Smooth muscle cell (in vitro differentiated cells): Measurements from ENCODE around the gene AIFM3. TPM values are rescaled to one million over a fixed set of nuclear protein-coding genes. Genes with fewer than 3 reads are reported as not detected.
A peak's percentile ranks its signal among the peaks of the same experiment; 100 is the strongest.

ENCODE experiments used
- DNase-seq: peaks from one replicate; lab custom pipeline; 2025; ENCODE audit not compliant: unreplicated experiment; lab: John Stamatoyannopoulos, UW
- H2AFZ ChIP-seq: fragments of 200-600 bp; sonication (generic); 2 replicates; pipeline ENCODE4 v1.6.0; 2016; ENCODE audit warnings: antibody characterized with exemption, low read depth, mild to moderate bottlenecking
- H3F3A ChIP-seq: fragments of 200-600 bp; sonication (generic); 2 replicates; pipeline ENCODE4 v1.6.0; 2017; ENCODE audit warnings: antibody characterized with exemption, low read depth
- H3K27ac ChIP-seq: fragments of 200-600 bp; sonication (generic); 2 replicates; pipeline ENCODE4 v1.5.1; 2016; ENCODE audit warnings: low read depth, mild to moderate bottlenecking
- H3K27me3 ChIP-seq: fragments of 200-600 bp; sonication (generic); 2 replicates; pipeline ENCODE4 v1.6.1; 2016; ENCODE audit warnings: low read depth, mild to moderate bottlenecking
- H3K36me3 ChIP-seq: fragments of 200-600 bp; sonication (generic); 2 replicates; pipeline ENCODE4 v1.5.1; 2016; ENCODE audit warnings: low read depth
- H3K4me1 ChIP-seq: fragments of 200-600 bp; sonication (generic); 2 replicates; pipeline ENCODE4 v1.5.1; 2016; ENCODE audit warnings: low read depth
- H3K4me2 ChIP-seq: fragments of 200-600 bp; sonication (generic); 2 replicates; pipeline ENCODE4 v1.6.0; 2016; ENCODE audit warnings: mild to moderate bottlenecking
- H3K4me3 ChIP-seq: fragments of 200-600 bp; sonication (generic); 2 replicates; pipeline ENCODE4 v1.5.1; 2016; ENCODE audit warnings: mild to moderate bottlenecking
- H3K79me2 ChIP-seq: fragments of 200-600 bp; sonication (generic); 2 replicates; pipeline ENCODE4 v1.6.0; 2016; ENCODE audit warnings: low read depth, mild to moderate bottlenecking
- H3K9ac ChIP-seq: fragments of 200-600 bp; sonication (generic); 2 replicates; pipeline ENCODE4 v1.6.0; 2016; ENCODE audit warnings: low read depth
- H3K9me3 ChIP-seq: fragments of 200-600 bp; sonication (generic); replicated peaks from 2 replicates; pipeline ENCODE4 v1.5.1; 2016; ENCODE audit warnings: low read depth
- H4K20me1 ChIP-seq: fragments of 200-600 bp; sonication (generic); 2 replicates; pipeline ENCODE4 v1.6.0; 2016; ENCODE audit warnings: low read depth
- CTCF ChIP-seq: fragments of 200-600 bp; sonication (generic); IDR thresholded peaks from 2 replicates; pipeline ENCODE4 v1.5.1; 2017; ENCODE audit warnings: borderline replicate concordance, mild to moderate bottlenecking, antibody characterized with exemption; ENCODE audit not compliant: insufficient read depth, poor library complexity, severe bottlenecking
- WGBS: methylation state at CpG from one replicate; pipeline ENCODE4 v1.1.7; 2016; ENCODE audit warnings: low lambda C conversion rate; 5-methylcytosine and 5-hydroxymethylcytosine counted together
- polyA plus RNA-seq: library from polyadenylated mRNA; unstranded; fragments of >200 nt; fragmentation: Nextera tagmentation; extraction: Ambion mirVana; gene quantifications from 2 replicates; pipeline ENCODE4 v1.2.1, GENCODE V29; 2016
- total RNA-seq: library from RNA; depleted of rRNA; stranded (reverse); fragments of >200 nt; gene quantifications from 2 replicates; pipeline ENCODE4 v1.2.3, GENCODE V29; 2014

AIFM3 gene
- total and polyA plus RNA-seq, 2 experiments from 2014 or later = 0.85 TPM; not detected in 1

GRCh38 chr22:20946080-20946986, 20.7 kb upstream of the AIFM3 start:
- H3K9me3 ChIP-seq = no peaks in the 10 kb centered on the region
- H3K27me3 ChIP-seq = no peaks in the 10 kb centered on the region
- H4K20me1 ChIP-seq = peaks cover 99% of the 10 kb centered on the region
- H3K9ac ChIP-seq = no peak overlapping the region
- 82% methylated on average over 7 of the region's 7 CpGs for WGBS
- H2AFZ ChIP-seq = no peak overlapping the region
- no peaks in the 10 kb centered on the region for H3K4me1 ChIP-seq
- no peaks in the 10 kb centered on the region for H3K36me3 ChIP-seq
- no peak for DNase-seq
- no peak overlapping the region for H3K4me2 ChIP-seq
- H3K79me2 ChIP-seq = peaks cover 90% of the 10 kb centered on the region
- H3K27ac ChIP-seq = peak overlapping the region; percentile 10
- no peak overlapping the region for H3K4me3 ChIP-seq
- peaks cover 1% of the 10 kb centered on the region for H3F3A ChIP-seq
- TF ChIP-seq CTCF = no peak

GRCh38 chr22:20946991-20947390, 20.1 kb upstream of the AIFM3 start:
- no peak overlapping the region for H3K27ac ChIP-seq
- H3K4me2 ChIP-seq = no peak overlapping the region
- no peak for TF ChIP-seq CTCF
- no peak overlapping the region for H3K9ac ChIP-seq
- H3K36me3 ChIP-seq = no peaks in the 10 kb centered on the region
- no peaks in the 10 kb centered on the region for H3K9me3 ChIP-seq
- no peaks in the 10 kb centered on the region for H3K27me3 ChIP-seq
- DNase-seq = no peak
- H3K4me3 ChIP-seq = no peak overlapping the region
- H3F3A ChIP-seq = peaks cover 8% of the 10 kb centered on the region
- peaks cover 100% of the 10 kb centered on the region for H4K20me1 ChIP-seq
- 100% methylated on average over 1 of the region's 1 CpG for WGBS
- no peaks in the 10 kb centered on the region for H3K4me1 ChIP-seq
- H3K79me2 ChIP-seq = peaks cover 88% of the 10 kb centered on the region
- no peak overlapping the region for H2AFZ ChIP-seq

- H2AFZ ChIP-seq = no peak overlapping the region
- H3K4me2 ChIP-seq = no peak overlapping the region
- no peaks in the 10 kb centered on the region for H3K27me3 ChIP-seq
- DNase-seq = no peak
- no peak overlapping the region for H3K4me3 ChIP-seq
- WGBS = 78% methylated on average over 5 of the region's 5 CpGs
- no peaks in the 10 kb centered on the region for H3K9me3 ChIP-seq
- no peak overlapping the region for H3K27ac ChIP-seq
- H3K4me1 ChIP-seq = no peaks in the 10 kb centered on the region
- peaks cover 74% of the 10 kb centered on the region for H3K79me2 ChIP-seq
- peaks cover 12% of the 10 kb centered on the region for H3F3A ChIP-seq
- no peak overlapping the region for H3K9ac ChIP-seq
- peaks cover 100% of the 10 kb centered on the region for H4K20me1 ChIP-seq
- no peak for TF ChIP-seq CTCF
- no peaks in the 10 kb centered on the region for H3K36me3 ChIP-seq
These were observed 18.6 kb upstream of the AIFM3 start for GRCh38 chr22:20948450-20948849.
